ENCODE measurements around the gene MYCN.
"Not testable (repeated sequence)": the region's sequence is repeated elsewhere in the genome, so short reads cannot be mapped to it uniquely, and the experiment has no call there.

Gene MYCN

GRCh38 chr2:15908371-15908770 lies 32.0 kb upstream of the MYCN start:
- no peak for DNase-seq

DNA sequence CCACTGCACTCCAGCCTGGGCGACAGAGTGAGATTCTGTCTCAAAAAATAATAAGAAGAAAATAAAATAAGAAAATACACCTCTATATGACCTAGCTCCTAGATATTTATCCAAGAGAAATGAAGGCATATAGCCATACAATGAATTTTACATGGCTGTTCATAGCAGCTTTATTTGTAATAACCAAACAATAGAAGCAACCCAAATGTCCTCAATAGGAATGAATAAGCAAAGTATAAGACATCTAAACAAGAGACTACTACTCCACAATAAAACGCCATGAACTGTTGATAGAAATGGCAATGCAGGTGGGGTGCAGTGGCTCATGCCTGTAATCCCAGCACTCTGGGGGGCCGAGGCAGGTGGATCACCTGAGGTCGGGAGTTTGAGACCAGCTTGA lies 31.2 kb upstream of the MYCN start:
- DNase-seq = no peak

DNA sequence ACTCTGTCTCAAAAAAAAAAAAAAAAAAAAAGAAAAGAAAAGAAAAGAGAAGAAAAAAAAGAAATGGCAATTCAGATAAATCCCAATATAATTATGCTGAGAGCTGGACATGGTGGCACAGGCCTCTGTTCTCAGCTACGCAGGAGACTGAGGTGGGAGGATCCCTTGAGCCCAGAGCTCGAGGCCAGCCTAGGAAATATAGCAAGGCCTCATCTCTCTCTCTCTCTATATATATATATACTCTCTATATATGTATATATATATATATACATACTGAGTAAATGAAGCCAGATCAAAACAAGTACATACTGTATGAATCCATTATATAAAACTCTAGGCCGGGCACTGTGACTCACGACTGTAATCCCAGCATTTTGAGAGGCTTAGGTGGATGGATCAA lies 30.6 kb upstream of the MYCN start:
- no peak for DNase-seq

DNA sequence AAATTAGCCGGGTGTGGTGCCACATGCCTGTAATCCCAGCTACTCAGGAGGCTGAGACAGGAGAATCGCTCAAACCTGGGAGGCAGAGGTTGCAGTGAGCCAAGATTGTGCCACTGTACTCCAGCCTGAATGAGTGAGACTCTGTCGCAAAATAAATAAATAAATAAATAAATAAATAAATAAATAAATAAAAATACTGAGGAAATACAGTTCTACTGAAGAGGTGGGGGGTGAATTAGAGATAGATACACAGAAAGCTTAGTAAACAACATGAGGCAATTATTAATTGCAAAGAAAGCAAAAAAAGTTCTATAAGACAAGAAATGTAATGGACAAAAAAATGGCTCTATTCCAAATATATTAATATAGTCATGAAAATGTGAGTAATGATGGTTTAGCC lies 29.1 kb upstream of the MYCN start:
- not testable (repeated sequence) for DNase-seq

DNA sequence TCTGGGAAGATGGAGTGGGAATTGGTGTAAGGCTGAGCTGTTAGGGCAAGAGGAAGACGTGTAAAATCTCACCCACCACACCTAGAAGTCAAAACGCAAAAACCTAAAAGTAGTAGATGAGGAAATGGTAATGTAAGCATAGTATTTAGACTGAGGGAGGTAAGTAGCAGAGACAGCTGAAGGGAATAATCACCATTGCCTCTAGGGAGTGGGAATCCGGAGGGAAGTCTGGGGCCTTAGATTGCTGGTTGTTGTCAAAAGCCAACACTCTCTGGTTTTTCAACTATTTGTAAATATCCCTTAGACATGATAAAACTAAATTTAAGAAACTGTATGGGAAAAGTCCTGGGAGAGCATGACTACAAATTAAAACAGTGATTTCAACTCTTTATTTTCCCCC lies 28.7 kb upstream of the MYCN start:
- no peak for DNase-seq

DNA sequence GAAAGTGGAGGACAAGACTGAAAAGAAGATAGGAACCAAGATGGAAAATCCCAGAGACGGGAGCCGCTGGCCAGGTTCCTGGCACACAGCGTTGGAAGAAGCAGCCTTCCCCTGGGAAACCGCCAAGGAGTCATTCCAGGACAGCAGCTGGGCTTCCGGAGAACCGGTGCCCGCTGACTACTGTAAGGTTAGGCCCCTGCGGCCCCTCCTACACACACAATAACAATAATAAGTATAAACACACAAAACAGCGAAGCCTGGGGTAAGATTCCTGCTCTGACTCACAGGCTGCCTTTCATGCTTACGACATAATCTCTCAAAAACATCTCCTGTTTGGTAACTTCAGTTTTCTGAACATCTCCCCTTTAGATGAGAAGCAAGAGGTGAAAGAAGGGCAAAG lies 28.1 kb upstream of the MYCN start:
- no peak for DNase-seq

DNA sequence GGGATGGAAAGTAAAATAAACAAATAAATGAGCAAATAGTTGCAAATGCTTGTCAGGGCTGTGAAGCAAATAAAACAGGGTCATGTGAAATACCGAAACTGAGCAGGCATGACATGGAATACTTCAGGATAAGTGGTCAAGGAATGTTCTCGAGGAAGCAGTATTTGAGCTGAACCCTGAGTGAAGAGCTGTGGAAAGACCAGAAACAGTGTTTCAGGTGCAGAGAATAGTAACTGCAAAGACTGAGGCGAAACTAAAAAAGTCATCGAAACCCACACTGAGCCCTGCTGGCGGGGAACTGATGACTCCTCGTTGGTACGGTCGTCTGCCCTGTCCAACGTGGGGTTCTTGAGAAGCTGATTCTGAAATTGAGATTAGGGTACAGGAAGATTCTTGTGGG lies 27.2 kb upstream of the MYCN start:
- no peak for DNase-seq

- no peak for DNase-seq
These were observed 25.6 kb upstream of the MYCN start for GRCh38 chr2:15914596-15915385.

GRCh38 chr2:15915546-15915945 lies 24.8 kb upstream of the MYCN start:
- DNase-seq = not testable (repeated sequence)

DNA sequence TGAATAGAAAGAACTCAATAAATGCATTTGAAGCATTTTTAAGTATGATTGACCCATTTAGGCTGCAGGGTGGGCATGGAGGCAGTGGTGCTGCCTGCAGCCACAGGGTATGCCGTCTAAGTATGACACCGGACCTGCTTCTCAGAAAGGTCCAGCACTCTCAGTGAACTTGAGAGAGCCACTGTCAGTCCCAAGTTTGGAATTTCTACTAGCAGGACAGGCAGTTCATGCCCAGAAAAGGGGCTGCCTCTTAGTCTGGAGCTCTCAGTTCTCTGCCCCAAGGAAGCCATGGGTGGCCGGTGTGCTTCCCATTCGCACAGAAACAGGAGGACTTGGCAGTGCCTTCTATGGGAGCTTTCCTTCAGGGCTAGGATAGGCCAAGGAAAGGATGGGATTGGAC lies 24.0 kb upstream of the MYCN start:
- no peak for DNase-seq

- DNase-seq = no peak
These were observed 21.5 kb upstream of the MYCN start for GRCh38 chr2:15918761-15919356.

DNA sequence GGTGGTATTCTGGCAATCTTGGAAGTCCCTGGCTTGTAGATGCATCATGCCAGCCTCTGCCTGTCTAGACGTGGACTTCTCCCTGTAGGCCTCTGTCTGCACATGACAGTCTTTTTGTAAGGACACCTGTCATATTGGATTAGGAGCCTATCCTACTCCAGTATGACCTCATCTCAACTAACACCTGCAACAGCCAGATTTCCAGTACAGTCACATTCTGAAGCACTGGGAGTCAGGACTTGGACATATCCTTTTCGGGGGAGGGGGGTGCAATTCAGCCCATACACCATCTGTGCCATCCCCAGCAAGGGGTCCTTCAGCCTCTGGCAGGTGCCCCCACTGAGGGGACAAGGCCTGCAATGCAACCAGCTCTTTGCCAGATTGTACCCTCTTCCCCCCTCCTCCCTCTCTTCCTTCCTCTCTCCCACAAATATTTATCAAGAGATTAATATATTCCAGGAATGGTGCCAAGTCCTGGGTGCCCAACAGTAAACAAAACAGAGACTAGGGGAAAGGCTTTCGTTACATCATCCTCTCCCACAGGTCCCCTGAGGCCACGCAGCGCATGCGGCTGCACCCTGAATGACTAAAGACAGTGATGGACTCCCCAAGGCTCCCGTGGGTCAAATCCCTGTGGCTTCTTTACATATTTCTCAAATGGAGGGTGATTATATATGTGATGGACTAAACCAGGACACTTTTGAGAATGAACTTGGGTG lies 20.5 kb upstream of the MYCN start:
- no peak for DNase-seq

DNA sequence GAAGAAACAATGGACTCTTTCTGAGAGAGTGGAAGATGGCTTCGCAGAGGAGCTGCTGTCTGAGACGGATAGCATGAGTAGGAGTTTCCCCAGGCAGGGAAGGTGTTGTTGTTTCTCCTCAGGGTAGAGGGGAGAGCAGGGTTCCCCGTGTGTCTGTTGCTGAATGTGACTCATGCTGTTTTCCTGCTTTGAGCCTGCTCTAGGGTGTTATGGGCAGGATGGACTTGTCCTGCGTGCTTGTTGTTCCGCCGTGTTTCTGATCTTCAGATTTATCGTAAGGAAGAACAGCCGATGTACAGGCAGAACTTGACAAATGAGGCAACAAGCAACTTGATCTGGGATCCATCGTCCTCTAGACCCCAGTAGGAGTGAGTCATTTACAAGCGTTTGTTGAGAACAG lies 19.7 kb upstream of the MYCN start:
- DNase-seq = no peak

DNA sequence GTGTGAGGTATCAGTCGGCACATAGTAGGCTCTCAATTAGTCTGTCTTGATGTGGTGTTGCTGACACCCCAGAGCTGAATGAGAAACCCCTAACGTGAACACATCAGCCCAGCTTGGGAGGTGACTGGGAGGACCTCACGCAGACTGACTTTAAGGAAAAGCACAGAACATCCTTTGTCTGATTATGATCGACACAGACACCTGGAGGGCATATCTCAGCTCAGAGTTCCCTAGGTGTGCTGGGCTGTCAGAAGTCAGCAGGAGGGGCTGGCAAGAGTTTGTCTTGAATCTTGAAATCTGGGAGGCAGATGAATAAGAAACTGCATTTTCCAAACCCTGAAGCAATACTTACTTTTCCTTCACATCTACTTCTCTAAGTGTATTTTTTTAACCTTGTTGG lies 16.8 kb upstream of the MYCN start:
- DNase-seq = no peak

DNA sequence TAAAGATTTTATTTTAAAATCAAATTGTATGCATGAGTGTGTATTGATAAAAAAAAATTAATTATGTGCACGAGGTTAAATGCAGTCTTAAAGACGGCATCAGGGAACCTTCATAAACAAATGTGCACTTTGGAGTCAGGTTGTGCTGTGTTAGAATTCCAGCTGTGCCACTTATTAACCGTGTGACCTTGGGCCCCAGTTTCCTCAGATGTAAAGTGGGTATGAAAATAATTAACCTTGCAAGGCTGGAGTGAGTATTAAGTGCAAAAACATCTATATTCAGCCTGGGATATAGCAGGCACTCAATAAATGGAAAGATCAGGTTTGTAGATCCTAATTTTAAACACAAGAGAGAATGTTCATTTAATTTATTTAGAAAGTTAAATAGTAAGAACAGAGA lies 14.5 kb upstream of the MYCN start:
- no peak for DNase-seq

GRCh38 chr2:15926252-15926651 lies 14.1 kb upstream of the MYCN start:
- no peak for DNase-seq

- no peak for DNase-seq
These were observed 12.7 kb upstream of the MYCN start for GRCh38 chr2:15927551-15928218.

GRCh38 chr2:15929008-15929407 lies 11.3 kb upstream of the MYCN start:
- not testable (repeated sequence) for DNase-seq

DNA sequence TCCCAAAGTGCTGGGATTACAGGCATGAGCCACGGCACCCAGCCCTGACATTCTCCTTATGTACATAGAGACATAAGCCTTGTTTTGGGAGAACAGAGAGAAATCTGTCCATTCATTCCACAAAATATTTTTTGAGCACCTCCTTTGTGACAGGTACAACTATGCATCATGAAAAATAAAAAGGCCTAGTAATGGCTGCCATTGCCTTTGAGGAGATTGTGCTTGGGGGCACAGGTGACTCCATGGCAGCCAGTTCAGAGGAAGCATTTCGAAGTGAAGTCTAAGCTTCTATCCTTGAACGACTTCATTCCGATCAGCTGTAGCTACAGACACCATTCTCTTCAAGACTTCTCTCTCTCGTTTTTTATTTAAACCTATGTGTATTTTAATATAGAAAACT lies 10.5 kb upstream of the MYCN start:
- DNase-seq = no peak

- no peak for DNase-seq
These were observed 9.6 kb upstream of the MYCN start for GRCh38 chr2:15930589-15931318.

- DNase-seq = no peak
These were observed 8.9 kb upstream of the MYCN start for GRCh38 chr2:15931319-15931890.

GRCh38 chr2:15931950-15932349 lies 8.4 kb upstream of the MYCN start:
- no peak for DNase-seq
